OCI-LY1 (cell line): Measurements from ENCODE around the gene ABCA13.

ENCODE experiments used
- CTCF ChIP-seq: fragments of 200-600 bp; sonication (generic), shearing (Covaris generic); IDR thresholded peaks from 2 replicates; pipeline ENCODE4 v1.5.1; 2017; ENCODE audit warnings: mild to moderate bottlenecking, antibody characterized with exemption, low read length, moderate library complexity, mixed read lengths
- EZH2 ChIP-seq: fragments of 200-600 bp; sonication (generic), shearing (Covaris generic); IDR thresholded peaks from 2 replicates; pipeline ENCODE4 v1.8.0; 2017; ENCODE audit warnings: borderline replicate concordance, mixed run types, mild to moderate bottlenecking, antibody characterized with exemption, low read length, moderate library complexity, mixed read lengths

- TF ChIP-seq CTCF (no peak), EZH2 (no peak)
Observed at GRCh38 chr7:48643431-48644013, 472.3 kb downstream of the ABCA13 start.
